Ovary (tissue), 3 donors: ENCODE results near the gene TRAK1.

Experiments
- CTCF ChIP-seq, 3 donors: fragments of 450-650 bp in 2 of 3; fragments of 200-600 bp in 1 of 3; IDR thresholded peaks; one replicate each; pipeline versions ENCODE4 v1.5.1 to v1.8.0; 2016 to 2022; ENCODE audit warnings: antibody characterized with exemption in 3 of 3, mild to moderate bottlenecking in 1 of 3
- EP300 ChIP-seq: sonication (generic); formaldehyde crosslinking; IDR thresholded peaks from one replicate; pipeline ENCODE4 v1.6.1; 2017; ENCODE audit warnings: antibody characterized with exemption
- POLR2A ChIP-seq: fragments of 450-650 bp; IDR thresholded peaks from one replicate; pipeline ENCODE4 v1.6.1; 2017; ENCODE audit warnings: antibody characterized with exemption, mild to moderate bottlenecking, moderate library complexity
- donor health status: DM: no; HTN: no; CAD: no.

- TF ChIP-seq CTCF (IDR thresholded peaks at IDR 0.05) (no peak), EP300 (no peak), POLR2A (no peak)
These were observed 174.9 kb downstream of the TRAK1 start, which contains the start of gene CCK for GRCh38 chr3:42266085-42266484.
